ENCODE results near the gene CREG1. TPM values are rescaled to one million over a fixed set of nuclear protein-coding genes. Genes with fewer than 3 reads are reported as not detected.

CREG1 gene
- total and polyA plus RNA-seq, 2 of the 8 experiments (the other 6 are each of a cell fraction or from before 2014, with no cell fraction given) = 29.8 to 30.1 TPM

DNA sequence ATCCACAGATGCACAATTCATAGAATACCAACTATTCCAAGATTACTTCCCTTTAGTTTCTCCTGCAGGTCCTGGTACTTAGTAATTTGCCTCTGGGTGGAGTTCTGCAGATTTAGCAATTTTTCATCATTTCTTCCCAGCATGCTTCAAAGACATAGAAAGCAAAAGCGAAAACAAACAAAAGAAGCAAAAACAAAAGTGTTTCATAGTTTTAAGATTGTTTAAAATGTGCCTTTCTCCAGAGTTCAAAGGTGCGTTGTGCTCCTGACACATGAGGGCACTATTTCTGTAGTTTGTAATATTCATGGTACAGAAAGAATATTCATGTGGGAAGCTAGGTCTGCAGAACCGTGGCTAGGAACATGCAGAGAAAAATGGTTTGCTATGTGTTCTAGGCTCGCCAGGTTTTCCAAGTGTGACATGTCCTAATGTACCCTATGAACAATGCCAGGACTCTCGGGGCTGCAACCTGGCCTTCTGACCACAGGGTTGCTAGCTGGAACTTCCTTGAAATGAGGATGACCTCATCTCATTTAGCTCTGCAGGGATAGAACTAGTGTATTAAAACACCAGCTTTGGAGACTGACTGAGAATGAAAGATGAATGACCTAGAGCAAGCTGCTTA, 46.5 kb upstream of the CREG1 start:
- no peak overlapping the region for H3K4me2 ChIP-seq (ENCODE audit: insufficient read depth in 1 of 2, low read depth in 2 of 2, low read length in 2 of 2)
- FAIRE-seq = no peak

More for the DNA sequence above, 46.5 kb upstream of the CREG1 start:
- Histone ChIP-seq H2BK5ac (ENCODE audit: low read depth, low read length) (no peak overlapping the region), H3K18ac (ENCODE audit: extremely low read depth, low read length) (no peak overlapping the region), H4K20me1 (replicated peaks in 1 of 2; ENCODE audit: control insufficient read depth in 1 of 2, insufficient read depth in 2 of 2, low read length in 2 of 2) (no peaks in the 10 kb centered on the region), H3K4me1 (replicated peaks in 1 of 4; ENCODE audit: control insufficient read depth in 3 of 4, insufficient read depth in 4 of 4, low read length in 3 of 4) (peaks cover 0 to 5% (median 0%) of the 10 kb centered on the region in 4 experiments; a peak in 1 of 7 replicates), H3K56ac (replicated peaks; ENCODE audit: insufficient read length, low read depth, low read length) (no peak overlapping the region), H3K27ac (ENCODE audit: low read depth, low read length) (no peak overlapping the region), H3K14ac (ENCODE audit: insufficient read length) (no peak overlapping the region), H2AK5ac (ENCODE audit: low read depth, low read length) (no peak overlapping the region), H3K36me3 (ENCODE audit: control insufficient read depth in 2 of 4, insufficient read depth in 4 of 4, low read length in 3 of 4) (no peaks in the 10 kb centered on the region), H2AFZ (ENCODE audit: low read length) (no peak overlapping the region), H3K4ac (replicated peaks; ENCODE audit: insufficient read length, low read depth, low read length) (no peak overlapping the region), H3K79me2 (ENCODE audit: control insufficient read depth in 1 of 2, insufficient read depth in 2 of 2, low read length in 2 of 2) (no peaks in the 10 kb centered on the region), H2BK20ac (ENCODE audit: low read length) (no peak overlapping the region), H3K27me3 (replicated peaks in 1 of 4; ENCODE audit: control insufficient read depth in 3 of 4, extremely low read depth in 1 of 4, insufficient read depth in 3 of 4, low read length in 3 of 4) (no peaks in the 10 kb centered on the region), H3K79me1 (ENCODE audit: low read depth, low read length) (no peaks in the 10 kb centered on the region), H4K8ac (ENCODE audit: extremely low read depth, insufficient read depth, low read length) (no peak overlapping the region), H3K23me2 (ENCODE audit: low read depth, low read length) (no peaks in the 10 kb centered on the region), H4K5ac (ENCODE audit: insufficient read length, low read depth, low read length) (no peak overlapping the region), H4K91ac (replicated peaks; ENCODE audit: insufficient read length, low read length) (no peak overlapping the region), H3K4me3 (ENCODE audit: extremely low read depth in 1 of 4, insufficient read depth in 2 of 4, low read depth in 3 of 4, low read length in 4 of 4) (no peak overlapping the region), H2BK15ac (ENCODE audit: low read length) (no peak overlapping the region), H3K9me3 (ENCODE audit: insufficient read depth in 2 of 2, low read depth in 1 of 2, low read length in 1 of 2) (no peaks in the 10 kb centered on the region), H3K23ac (ENCODE audit: insufficient read length) (no peak overlapping the region), H2BK12ac (ENCODE audit: low read depth, low read length) (no peak overlapping the region), H3K9ac (replicated peaks in 1 of 4; ENCODE audit: extremely low read depth in 1 of 4, low read depth in 3 of 4, low read length in 3 of 4) (no peak overlapping the region), H2BK120ac (replicated peaks; ENCODE audit: low read depth, low read length) (no peak overlapping the region)
- ChIA-PET POLR2A (ENCODE audit: partially characterized antibody) (no interaction called here), CTCF (ENCODE audit: partially characterized antibody) (interaction anchor here (0.7 to 2.2 kb wide), 16 partner anchors 9 to 356 kb away, joined by 3 to 33 read pairs (median 4); no protein-coding TSS in a partner anchor)
- no peak for DNase-seq (ENCODE audit: low read depth in 1 of 2, low spot score in 2 of 2)
- TF ChIP-seq RAD21 (IDR thresholded peaks at IDR 0.05 in 1 of 2, conservative IDR thresholded peaks at IDR 0.05 in 1 of 2; ENCODE audit: low read depth in 2 of 2, low read length in 2 of 2) (peak; percentile 44 to 51; a peak in 3 of 4 replicates), EZH2 (IDR thresholded peaks at IDR 0.05; ENCODE audit: low read depth, low read length, severe bottlenecking) (no peak)
- TF ChIP-seq, protein P1, sequence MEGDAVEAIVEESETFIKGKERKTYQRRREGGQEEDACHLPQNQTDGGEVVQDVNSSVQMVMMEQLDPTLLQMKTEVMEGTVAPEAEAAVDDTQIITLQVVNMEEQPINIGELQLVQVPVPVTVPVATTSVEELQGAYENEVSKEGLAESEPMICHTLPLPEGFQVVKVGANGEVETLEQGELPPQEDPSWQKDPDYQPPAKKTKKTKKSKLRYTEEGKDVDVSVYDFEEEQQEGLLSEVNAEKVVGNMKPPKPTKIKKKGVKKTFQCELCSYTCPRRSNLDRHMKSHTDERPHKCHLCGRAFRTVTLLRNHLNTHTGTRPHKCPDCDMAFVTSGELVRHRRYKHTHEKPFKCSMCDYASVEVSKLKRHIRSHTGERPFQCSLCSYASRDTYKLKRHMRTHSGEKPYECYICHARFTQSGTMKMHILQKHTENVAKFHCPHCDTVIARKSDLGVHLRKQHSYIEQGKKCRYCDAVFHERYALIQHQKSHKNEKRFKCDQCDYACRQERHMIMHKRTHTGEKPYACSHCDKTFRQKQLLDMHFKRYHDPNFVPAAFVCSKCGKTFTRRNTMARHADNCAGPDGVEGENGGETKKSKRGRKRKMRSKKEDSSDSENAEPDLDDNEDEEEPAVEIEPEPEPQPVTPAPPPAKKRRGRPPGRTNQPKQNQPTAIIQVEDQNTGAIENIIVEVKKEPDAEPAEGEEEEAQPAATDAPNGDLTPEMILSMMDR (IDR thresholded peaks at IDR 0.05; ENCODE audit: control extremely low read depth in 1 of 3, insufficient read depth in 1 of 3, low read depth in 1 of 3, low read length in 3 of 3) = peak in 1 of 3 experiments; percentile 31; a peak in 1 of 4 replicates
- 81% methylated on average over 5 of the region's 5 CpGs; no CpG with 5 or more reads in 1 of the 2 experiments for WGBS, 2 experiments (ENCODE audit: extremely low coverage in 1 of 2, insufficient coverage in 1 of 2, insufficient read length in 1 of 2, insufficient replicate concordance in 2 of 2, low coverage in 1 of 2, low lambda C conversion rate in 2 of 2, missing lambda C conversion rate in 1 of 2)

Data from H1 (cell line).